HG03139 (cell line): ENCODE measurements around the gene GTF2IRD1.
"Not testable (repeated sequence)": the region's sequence is repeated elsewhere in the genome, so short reads cannot be mapped to it uniquely, and the experiment has no call there.

ENCODE experiments used
- ATAC-seq: cut with Tn5 transposase; IDR thresholded peaks from one replicate; pipeline ENCODE4 v1.9.1; 2021; ENCODE audit not compliant: unreplicated experiment

Gene GTF2IRD1, protein sequence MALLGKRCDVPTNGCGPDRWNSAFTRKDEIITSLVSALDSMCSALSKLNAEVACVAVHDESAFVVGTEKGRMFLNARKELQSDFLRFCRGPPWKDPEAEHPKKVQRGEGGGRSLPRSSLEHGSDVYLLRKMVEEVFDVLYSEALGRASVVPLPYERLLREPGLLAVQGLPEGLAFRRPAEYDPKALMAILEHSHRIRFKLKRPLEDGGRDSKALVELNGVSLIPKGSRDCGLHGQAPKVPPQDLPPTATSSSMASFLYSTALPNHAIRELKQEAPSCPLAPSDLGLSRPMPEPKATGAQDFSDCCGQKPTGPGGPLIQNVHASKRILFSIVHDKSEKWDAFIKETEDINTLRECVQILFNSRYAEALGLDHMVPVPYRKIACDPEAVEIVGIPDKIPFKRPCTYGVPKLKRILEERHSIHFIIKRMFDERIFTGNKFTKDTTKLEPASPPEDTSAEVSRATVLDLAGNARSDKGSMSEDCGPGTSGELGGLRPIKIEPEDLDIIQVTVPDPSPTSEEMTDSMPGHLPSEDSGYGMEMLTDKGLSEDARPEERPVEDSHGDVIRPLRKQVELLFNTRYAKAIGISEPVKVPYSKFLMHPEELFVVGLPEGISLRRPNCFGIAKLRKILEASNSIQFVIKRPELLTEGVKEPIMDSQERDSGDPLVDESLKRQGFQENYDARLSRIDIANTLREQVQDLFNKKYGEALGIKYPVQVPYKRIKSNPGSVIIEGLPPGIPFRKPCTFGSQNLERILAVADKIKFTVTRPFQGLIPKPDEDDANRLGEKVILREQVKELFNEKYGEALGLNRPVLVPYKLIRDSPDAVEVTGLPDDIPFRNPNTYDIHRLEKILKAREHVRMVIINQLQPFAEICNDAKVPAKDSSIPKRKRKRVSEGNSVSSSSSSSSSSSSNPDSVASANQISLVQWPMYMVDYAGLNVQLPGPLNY

DNA sequence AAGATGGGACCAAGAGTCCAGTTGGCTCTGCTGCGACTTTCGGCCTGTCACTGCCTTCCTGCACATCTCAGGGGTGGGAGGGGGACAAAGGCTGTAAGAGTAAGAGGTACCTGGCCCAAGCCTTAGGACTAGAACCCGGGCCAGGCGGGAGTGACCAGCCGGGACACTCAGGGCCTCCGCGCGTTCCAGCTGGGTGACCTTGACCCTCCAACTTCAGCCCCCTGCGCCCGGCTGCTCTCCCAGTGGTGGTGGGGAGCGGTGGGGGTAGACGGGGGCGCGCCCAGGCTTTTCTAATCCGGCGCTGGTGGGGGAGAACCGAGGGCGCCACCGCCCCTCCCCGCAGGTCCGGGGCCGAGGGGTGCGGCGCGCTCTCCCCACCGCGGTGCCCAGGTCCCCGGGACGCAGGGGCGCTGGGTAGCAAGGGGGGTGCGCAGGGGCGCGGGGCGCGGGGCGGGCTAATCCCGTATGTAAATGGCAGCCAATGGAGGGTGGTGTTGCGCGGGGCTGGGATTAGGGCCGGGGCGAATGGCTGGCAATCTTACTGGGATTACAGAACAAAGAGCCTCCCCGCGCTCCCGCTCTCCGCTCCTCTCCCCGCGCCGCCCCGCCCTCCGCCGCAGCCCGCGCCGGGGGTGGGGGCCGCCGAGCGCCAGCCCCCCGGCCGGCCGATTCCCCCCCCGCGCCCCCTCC lies at the start of gene GTF2IRD1:
Gene GTF2IRD1, plus strand, starts transcription at position 585 of the 690 bp plus-strand sequence. CDS start 54,175 bp downstream, outside the sequence.
- ATAC-seq = no peak

DNA sequence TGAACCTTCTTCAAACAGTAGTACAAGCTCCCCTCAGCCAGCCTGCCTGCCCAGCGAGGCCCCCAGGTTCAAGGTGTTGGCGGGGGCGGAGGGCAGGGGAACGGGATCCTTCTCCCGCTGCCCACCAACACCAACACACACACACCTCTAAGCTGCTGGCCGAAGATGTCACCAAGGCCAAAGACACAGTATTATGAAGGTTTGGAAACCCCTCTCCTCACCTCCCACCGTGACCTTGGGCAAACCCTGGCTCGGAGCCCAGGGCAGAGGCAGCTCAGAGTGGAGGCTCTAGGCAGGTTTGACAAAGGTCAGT lies 49.4 kb upstream of the GTF2IRD1 start:
- ATAC-seq = no peak

- no peak for ATAC-seq
These were observed 49.0 kb upstream of the GTF2IRD1 start for GRCh38 chr7:74404741-74405140.

DNA sequence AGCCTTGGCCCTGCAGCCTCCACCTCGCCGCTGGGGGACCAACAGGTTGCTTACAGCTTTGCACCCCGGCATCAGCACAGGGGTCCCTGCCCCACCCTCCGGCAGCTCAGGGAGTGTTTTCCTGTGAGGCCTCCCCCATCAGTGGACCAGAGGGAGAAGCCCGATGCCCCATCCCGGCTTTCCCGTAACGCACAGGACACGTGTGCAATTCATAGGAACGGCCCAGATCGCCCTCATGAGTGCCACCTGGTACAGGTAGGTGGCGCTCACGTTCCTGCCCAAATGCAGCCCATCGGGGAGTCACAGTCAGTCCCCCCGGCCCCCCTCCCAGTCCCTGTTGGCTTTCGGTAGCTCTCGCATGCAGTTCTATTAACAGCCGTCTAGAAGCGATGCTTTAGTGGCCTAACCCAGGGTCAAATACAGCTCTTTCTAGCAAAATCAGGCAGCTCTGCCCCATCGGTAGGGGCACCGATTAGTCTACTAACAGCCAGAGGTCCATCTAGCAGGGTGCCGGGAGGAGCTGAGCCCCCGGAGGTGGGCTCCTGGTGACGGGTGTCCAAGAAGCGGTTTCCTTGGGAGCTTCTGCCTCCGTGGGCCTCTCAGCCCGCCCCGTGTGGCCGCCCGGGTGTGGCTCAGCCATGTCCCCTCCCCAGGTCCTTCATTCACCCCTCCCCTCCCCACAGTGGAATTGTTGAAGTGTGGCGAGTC lies 48.4 kb upstream of the GTF2IRD1 start:
- no peak for ATAC-seq

DNA sequence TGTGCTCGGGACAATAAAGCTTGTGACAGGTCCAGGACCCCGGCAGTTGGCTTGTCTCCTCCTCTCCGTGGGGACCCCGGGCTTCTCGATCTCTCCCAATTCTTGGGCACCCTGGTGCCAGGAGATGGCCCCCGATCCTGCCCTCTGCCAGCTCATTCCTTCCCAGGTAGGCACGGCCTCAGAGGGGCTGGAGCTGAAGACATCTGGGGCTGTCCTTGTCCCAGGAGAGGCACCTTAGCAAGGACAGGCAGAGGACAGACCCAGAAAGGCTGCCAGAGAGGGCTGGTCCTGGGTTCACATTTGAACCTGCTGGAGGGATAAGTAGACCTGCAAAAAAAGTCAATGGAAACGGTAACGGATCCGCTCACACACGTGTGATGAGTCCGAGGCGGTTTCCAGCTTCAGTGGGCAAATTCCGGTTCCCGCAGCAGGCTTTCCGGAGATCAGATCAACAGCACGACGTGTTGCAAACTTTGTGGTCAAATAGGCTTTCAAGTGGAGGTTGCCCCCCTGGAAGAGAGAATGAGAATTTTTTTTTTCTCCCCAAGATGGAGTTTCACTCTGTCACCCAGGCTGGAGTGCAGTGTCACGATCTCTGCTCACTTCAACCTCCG lies 47.7 kb upstream of the GTF2IRD1 start:
- ATAC-seq = no peak

DNA sequence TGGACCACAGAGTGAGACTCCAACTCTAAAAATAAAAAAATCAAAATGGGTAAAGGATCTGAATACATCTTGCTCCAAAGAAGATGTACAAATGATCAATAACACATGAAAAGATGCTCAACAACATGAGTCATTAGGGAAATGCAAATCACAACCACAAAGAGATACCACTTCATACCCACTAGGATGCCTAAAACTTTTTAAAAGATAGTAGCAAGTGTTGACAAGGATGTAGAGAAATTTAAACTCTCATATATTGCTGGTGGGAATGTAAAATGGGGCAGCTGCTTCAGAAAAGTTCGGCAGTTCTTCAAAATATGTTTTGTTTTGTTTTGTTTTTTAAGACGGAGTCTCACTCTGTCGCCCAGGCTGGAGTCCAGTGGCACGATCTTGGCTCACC lies 45.7 kb upstream of the GTF2IRD1 start:
- ATAC-seq = no peak

- no peak for ATAC-seq
These were observed 44.1 kb upstream of the GTF2IRD1 start for GRCh38 chr7:74409571-74409970.

- ATAC-seq = no peak
These were observed 42.9 kb upstream of the GTF2IRD1 start for GRCh38 chr7:74410772-74411171.

- ATAC-seq = not testable (repeated sequence)
These were observed 42.1 kb upstream of the GTF2IRD1 start for GRCh38 chr7:74411571-74411970.

DNA sequence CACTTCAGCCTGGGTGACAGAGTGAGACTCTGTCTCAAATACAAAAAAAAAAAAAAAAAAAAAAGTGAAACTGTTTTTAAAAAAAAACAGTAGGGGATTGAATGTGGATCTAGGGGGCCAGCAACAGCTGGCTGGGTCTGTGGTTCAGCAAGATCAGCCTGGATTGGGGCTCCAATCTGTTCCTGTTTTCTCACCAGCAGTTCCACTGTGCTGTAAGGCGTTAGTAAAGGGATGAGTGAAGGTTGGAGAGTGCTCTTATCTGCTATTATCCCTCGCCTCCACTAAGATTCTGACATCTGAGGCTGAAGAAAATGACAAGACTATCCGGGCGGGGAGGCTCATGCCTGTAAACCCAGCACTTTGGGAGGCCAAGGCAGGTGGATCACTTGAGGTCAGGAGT lies 41.6 kb upstream of the GTF2IRD1 start:
- no peak for ATAC-seq

DNA sequence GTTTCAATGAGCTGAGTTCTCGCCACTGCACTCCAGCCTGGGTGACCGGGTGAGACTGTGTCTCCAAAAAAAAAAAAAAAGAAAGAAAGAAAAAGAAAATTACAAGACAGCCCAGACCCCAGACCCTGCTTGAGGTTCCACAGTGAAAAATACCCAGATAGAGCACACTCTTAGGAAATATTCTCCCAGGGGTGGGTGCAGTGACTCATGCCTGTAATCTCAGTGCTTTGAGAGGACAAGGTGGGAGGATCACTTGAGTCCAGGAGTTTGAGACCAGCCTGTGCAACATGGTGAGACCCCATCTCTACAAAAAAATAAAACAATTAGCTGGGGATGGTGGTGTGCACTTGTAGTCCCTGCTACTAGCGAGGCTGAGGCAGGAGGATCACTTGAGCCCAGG lies 41.1 kb upstream of the GTF2IRD1 start:
- ATAC-seq = no peak

GRCh38 chr7:74414595-74415333 lies 38.9 kb upstream of the GTF2IRD1 start:
- ATAC-seq = not testable (repeated sequence)

- ATAC-seq = no peak
These were observed 36.2 kb upstream of the GTF2IRD1 start for GRCh38 chr7:74417419-74417971.

GRCh38 chr7:74418076-74418475 lies 35.6 kb upstream of the GTF2IRD1 start:
- ATAC-seq = no peak

DNA sequence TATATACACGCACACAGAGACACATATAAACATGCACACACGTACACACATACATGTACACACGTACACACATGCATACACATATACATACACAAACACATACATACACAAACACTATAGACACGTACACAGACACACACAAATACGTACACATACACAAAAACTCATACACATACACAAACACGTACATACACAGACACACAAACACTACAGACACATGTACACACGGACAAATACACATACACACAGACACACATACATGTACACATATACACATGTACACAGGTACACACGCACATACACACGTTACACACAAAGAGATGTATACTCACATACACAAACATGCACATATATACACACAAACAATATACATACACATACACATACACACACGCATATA lies 35.2 kb upstream of the GTF2IRD1 start:
- no peak for ATAC-seq

- ATAC-seq = not testable (repeated sequence)
These were observed 34.5 kb upstream of the GTF2IRD1 start for GRCh38 chr7:74419232-74419631.

DNA sequence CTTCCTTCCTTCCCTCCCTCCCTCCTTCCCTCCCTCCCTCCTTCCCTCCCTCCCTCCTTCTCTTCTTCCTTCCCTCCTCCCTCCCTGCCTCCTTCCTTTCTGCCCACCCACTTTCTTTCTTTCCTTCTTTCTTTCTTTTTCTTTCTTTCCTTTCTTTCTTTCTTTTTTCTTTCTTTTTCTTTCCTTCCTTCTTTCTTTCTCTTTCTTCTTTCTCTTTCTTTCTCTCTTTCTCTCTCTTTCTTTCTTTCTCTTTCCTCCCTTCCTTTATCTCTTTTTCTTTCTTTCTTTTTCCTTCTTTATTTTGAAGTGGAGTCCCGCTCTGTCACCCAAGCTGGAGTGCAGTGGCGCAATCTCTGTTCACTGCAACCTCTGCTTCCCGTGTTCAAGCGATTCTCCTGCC lies 33.7 kb upstream of the GTF2IRD1 start:
- ATAC-seq = no peak

- no peak for ATAC-seq
These were observed 29.3 kb upstream of the GTF2IRD1 start for GRCh38 chr7:74424291-74424880.

DNA sequence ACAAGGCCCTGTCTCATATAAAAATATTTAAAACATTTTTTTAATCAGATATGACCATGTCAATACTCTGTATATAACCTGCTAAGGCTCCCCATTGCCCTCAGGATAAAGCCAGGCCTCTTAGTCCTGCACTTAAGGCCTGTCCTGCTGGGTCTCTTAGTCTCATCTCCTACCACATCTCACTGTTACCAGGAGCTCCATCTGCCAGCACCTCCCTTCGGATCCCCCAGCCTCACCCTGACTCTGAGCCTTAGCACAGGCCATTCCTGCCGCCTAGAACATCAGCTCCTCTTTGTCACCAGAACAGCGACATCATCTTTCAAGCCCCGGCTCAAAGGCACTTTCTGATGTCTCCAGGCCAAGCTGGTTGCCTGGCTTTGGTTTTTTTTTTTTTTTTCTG lies 25.7 kb upstream of the GTF2IRD1 start:
- no peak for ATAC-seq
